Measurements from ENCODE around the gene PACRG. TPM values are rescaled to one million over a fixed set of nuclear protein-coding genes. Genes with fewer than 3 reads are reported as not detected.

Gene PACRG
- total RNA-seq, 1 donor from 2014 or later = 0.20 TPM

GRCh38 chr6:163198396-163198795 lies 470.6 kb downstream of the PACRG start:
- DNase-seq (ENCODE audit: low read depth in 2 of 2) = no peak

GRCh38 chr6:163199371-163199770 lies 471.6 kb downstream of the PACRG start:
- no peak for DNase-seq (ENCODE audit: low read depth in 2 of 2)

- no peak for DNase-seq (ENCODE audit: low read depth in 2 of 2)
Observed at GRCh38 chr6:163200289-163200688, 472.5 kb downstream of the PACRG start.

GRCh38 chr6:163200694-163201093 lies 472.9 kb downstream of the PACRG start:
- DNase-seq (ENCODE audit: low read depth in 2 of 2) = no peak

GRCh38 chr6:163201855-163202254 lies 474.1 kb downstream of the PACRG start:
- no peak for DNase-seq (ENCODE audit: low read depth in 2 of 2)

GRCh38 chr6:163206196-163206595 lies 478.4 kb downstream of the PACRG start:
- no peak for DNase-seq (ENCODE audit: low read depth in 2 of 2)

- no peak for DNase-seq (ENCODE audit: low read depth in 2 of 2)
Observed at GRCh38 chr6:163207431-163208383, 479.9 kb downstream of the PACRG start.

GRCh38 chr6:163209005-163209404 lies 481.2 kb downstream of the PACRG start:
- no peak for DNase-seq (ENCODE audit: low read depth in 2 of 2)

GRCh38 chr6:163212123-163212522 lies 484.3 kb downstream of the PACRG start:
- no peak for DNase-seq (ENCODE audit: low read depth in 2 of 2)

GRCh38 chr6:163214259-163214658 lies 486.5 kb downstream of the PACRG start:
- no peak for DNase-seq (ENCODE audit: low read depth in 2 of 2)

- no peak for DNase-seq (ENCODE audit: low read depth in 2 of 2)
Observed at GRCh38 chr6:163218361-163218894, 490.7 kb downstream of the PACRG start.

GRCh38 chr6:163226181-163226835 lies 498.5 kb downstream of the PACRG start:
- DNase-seq (ENCODE audit: low read depth in 2 of 2) = no peak

GRCh38 chr6:163226836-163227485 lies 499.2 kb downstream of the PACRG start:
- DNase-seq (ENCODE audit: low read depth in 2 of 2) = no peak

- no peak for DNase-seq (ENCODE audit: low read depth in 2 of 2)
Observed at GRCh38 chr6:163228041-163228440, 500.3 kb downstream of the PACRG start.

- no peak for DNase-seq (ENCODE audit: low read depth in 2 of 2)
Observed at GRCh38 chr6:163229050-163229449, 501.3 kb downstream of the PACRG start.

GRCh38 chr6:163230901-163231300 lies 503.1 kb downstream of the PACRG start:
- no peak for DNase-seq (ENCODE audit: low read depth in 2 of 2)

GRCh38 chr6:163231356-163232014 lies 503.7 kb downstream of the PACRG start:
- no peak for DNase-seq (ENCODE audit: low read depth in 2 of 2)

GRCh38 chr6:163232015-163232523 lies 504.3 kb downstream of the PACRG start:
- DNase-seq (ENCODE audit: low read depth in 2 of 2) = no peak

- DNase-seq (ENCODE audit: low read depth in 2 of 2) = no peak
Observed at GRCh38 chr6:163232649-163233048, 504.9 kb downstream of the PACRG start.

- DNase-seq (ENCODE audit: low read depth in 2 of 2) = no peak
Observed at GRCh38 chr6:163237110-163237509, 509.3 kb downstream of the PACRG start.

All from lung microvascular endothelial cell (primary cell).